Activated T-helper 2 cell treated with anti-CD3 and anti-CD28 coated beads, Interferon-gamma antibody, Interleukin-2, Interleukin-4, amounts not matched to agents 10 μg/mL and 5 μg/mL and 100 μg/mL, durations not matched to agents 14 hours and 24 hours and 36 hours (primary cell): ENCODE measurements around the gene HERC3. TPM values are rescaled to one million over a fixed set of nuclear protein-coding genes. Genes with fewer than 3 reads are reported as not detected.
"Not testable (repeated sequence)": the region's sequence is repeated elsewhere in the genome, so short reads cannot be mapped to it uniquely, and the experiment has no call there.

Experiments used
- DNase-seq: peaks from one replicate; pipeline ENCODE4 v3.0.0; 2021; ENCODE audit warnings: low spot score
- H3K27ac Mint-ChIP-seq: one replicate; pipeline ENCODE4 v1.8.0; 2021; ENCODE audit warnings: mixed read lengths
- H3K27me3 Mint-ChIP-seq: one replicate; pipeline ENCODE4 v1.8.0; 2021; ENCODE audit warnings: low read depth, mixed read lengths
- H3K36me3 Mint-ChIP-seq: one replicate; pipeline ENCODE4 v1.8.0; 2021; ENCODE audit warnings: low read depth, mixed read lengths
- H3K4me1 Mint-ChIP-seq: one replicate; pipeline ENCODE4 v1.8.0; 2021; ENCODE audit warnings: low read depth, mixed read lengths
- H3K4me3 Mint-ChIP-seq: one replicate; pipeline ENCODE4 v1.8.0; 2021; ENCODE audit warnings: low read depth, mild to moderate bottlenecking, moderate library complexity, mixed read lengths
- H3K9me3 Mint-ChIP-seq: one replicate; pipeline ENCODE4 v1.8.0; 2021; ENCODE audit warnings: mixed read lengths
- intact Hi-C: fragments of 100-400 bp; cut with micrococcal nuclease; formaldehyde crosslinking; loops from one replicate; pipeline ENCODE4 v1.15.1; 2023
- total RNA-seq: library from RNA; stranded (reverse); gene quantifications from 2 replicates; pipeline ENCODE4 v1.2.3, GENCODE V29; 2022

The HERC3 gene
- total RNA-seq, 1 donor from 2014 or later: 18.9 TPM

DNA sequence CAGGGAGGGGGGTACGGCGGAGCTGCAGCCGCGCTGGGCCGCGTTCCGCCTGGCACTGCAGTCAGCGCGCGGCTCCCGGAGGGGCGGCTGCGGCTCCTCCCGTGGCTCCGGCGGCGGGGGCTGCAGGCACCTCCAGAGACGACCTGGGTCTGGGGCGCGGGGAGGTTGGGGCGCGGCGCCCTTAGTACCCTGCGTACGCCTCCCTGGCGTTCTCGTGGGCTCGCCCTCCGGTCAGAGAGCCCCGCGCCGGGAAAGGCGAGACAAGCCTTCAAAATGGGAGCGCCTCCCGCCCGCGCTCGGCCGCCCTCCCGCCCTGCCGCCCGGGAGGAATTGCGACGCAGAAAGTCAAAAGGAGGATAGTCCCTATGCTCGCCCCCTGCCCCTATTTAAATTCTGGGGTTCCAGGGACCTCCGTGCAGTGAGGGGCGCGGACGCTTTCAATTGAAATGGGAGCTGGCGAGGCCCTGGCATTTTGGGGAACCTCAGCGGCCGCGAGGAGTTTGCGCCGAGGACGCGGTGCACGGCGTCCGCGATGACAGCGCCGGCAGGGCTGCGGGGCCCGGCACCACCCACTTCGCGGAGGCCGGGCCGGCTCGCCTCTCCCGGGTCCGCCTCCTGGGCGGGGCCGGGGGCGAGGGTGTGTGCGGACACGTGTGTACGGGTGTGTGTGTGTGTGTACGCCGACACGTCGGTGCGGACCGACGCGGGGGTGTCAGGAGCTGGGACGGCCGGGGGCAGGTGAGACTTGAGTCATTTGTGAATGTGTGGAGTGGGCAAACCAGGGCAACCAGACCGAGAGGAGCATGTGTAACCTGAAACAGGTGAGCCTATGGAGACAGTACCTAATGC, 544 bp downstream of the HERC3 start:
- DNase-seq: peak; percentile 72
- peaks cover 28% of the 10 kb centered on the region for H3K36me3 Mint-ChIP-seq
- no peaks in the 10 kb centered on the region for H3K9me3 Mint-ChIP-seq
- peak overlapping the region; percentile 63 for H3K27ac Mint-ChIP-seq
- H3K4me3 Mint-ChIP-seq: peak overlapping the region; percentile 86
- H3K4me1 Mint-ChIP-seq: peaks cover 30% of the 10 kb centered on the region
- peaks cover 23% of the 10 kb centered on the region for H3K27me3 Mint-ChIP-seq
- intact Hi-C loops: loop anchor here (1.0 to 10.0 kb wide), 9 partner anchors 20 to 588 kb away; partner anchors contain the start of genes NAP1L5, PKD2, PPM1K and PYURF

DNA sequence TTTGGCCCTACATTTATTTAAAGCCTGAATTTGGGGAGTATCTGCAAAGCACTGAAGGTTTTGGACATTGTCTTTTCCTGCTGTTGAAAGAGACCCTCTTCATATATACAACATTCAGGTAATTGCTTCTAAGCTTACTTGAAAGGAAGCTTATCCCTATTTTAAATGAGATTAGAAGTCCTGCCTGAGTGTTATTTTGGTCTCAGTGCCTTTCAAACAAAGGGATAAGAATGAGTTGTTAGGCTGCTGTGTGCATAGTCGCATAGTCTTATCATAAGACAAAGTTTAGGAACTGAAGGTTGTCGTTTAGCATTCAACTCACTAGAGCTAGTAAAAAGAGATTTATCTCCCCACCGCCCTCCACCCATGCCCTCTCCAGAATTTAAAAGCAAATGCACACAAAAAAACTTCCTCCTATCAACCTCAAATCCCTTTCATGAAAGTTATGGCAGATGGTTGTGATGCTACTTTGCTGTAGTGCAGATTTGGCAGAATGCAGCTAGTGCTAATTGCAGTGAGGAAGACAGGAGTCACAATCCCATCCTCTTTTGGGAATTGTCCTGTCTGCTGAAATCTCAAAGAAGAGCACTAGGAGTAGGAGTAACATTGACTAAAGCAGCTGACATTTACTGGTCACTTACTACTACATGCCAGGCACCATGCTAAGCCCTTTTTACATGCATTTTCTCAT, 5.8 kb downstream of the HERC3 start:
- no peak overlapping the region for H3K4me3 Mint-ChIP-seq
- H3K27me3 Mint-ChIP-seq: no peaks in the 10 kb centered on the region
- peaks cover 55% of the 10 kb centered on the region for H3K36me3 Mint-ChIP-seq
- intact Hi-C loops: loop anchor here (10.0 kb wide), 1 partner anchor 593 kb away; the partner anchor contains the start of gene PKD2
- no peaks in the 10 kb centered on the region for H3K9me3 Mint-ChIP-seq
- H3K27ac Mint-ChIP-seq: no peak overlapping the region
- DNase-seq: no peak
- H3K4me1 Mint-ChIP-seq: peaks cover 52% of the 10 kb centered on the region

DNA sequence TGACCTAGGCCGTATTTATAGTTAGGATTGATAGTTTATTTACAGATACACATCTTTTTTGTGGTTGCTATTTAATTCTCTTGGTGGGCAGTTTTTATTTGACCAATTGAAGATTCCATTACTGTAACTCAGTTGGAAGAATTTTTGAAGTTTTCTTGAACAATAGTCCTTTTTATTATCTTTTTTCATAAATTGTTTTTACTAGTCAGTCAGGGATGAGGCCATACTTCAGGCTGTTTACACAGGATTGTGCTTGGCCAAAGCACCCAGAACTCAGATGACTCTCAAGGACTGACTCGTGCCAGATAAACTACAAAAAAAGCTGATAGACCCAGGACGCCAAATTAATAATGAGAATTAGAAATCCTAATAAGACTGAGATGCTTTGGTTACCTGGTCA, 7.0 kb downstream of the HERC3 start:
- peaks cover 58% of the 10 kb centered on the region for H3K36me3 Mint-ChIP-seq
- H3K4me1 Mint-ChIP-seq: peaks cover 44% of the 10 kb centered on the region
- intact Hi-C loops: loop anchor here (10.0 kb wide), 1 partner anchor 594 kb away; the partner anchor contains the start of gene PKD2
- no peaks in the 10 kb centered on the region for H3K27me3 Mint-ChIP-seq
- H3K4me3 Mint-ChIP-seq: no peak overlapping the region
- DNase-seq: no peak
- no peaks in the 10 kb centered on the region for H3K9me3 Mint-ChIP-seq
- no peak overlapping the region for H3K27ac Mint-ChIP-seq

DNA sequence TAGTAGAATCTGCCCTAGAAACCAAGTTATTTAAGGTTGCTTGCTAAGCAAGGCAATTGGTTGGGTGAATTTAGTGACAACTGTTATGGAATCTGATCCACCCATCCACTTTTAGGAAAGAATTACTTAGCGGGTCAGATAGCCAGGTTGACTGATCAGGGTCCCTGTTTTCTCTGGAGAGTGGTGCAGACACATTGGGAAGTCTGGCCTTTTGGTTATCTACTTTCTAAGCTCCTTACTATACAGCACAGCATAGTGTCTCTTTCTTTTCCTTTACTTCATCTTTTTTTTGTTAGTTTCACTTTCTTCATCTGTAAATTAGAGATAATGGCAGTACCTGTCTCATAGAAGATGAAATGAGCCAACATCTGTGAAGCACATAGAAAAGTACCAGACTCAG, 7.4 kb downstream of the HERC3 start:
- no peaks in the 10 kb centered on the region for H3K9me3 Mint-ChIP-seq
- intact Hi-C loops: loop anchor here (10.0 kb wide), 1 partner anchor 595 kb away; the partner anchor contains the start of gene PKD2
- H3K36me3 Mint-ChIP-seq: peaks cover 59% of the 10 kb centered on the region
- no peak overlapping the region for H3K4me3 Mint-ChIP-seq
- no peak for DNase-seq
- H3K4me1 Mint-ChIP-seq: peaks cover 43% of the 10 kb centered on the region
- H3K27ac Mint-ChIP-seq: no peak overlapping the region
- no peaks in the 10 kb centered on the region for H3K27me3 Mint-ChIP-seq

DNA sequence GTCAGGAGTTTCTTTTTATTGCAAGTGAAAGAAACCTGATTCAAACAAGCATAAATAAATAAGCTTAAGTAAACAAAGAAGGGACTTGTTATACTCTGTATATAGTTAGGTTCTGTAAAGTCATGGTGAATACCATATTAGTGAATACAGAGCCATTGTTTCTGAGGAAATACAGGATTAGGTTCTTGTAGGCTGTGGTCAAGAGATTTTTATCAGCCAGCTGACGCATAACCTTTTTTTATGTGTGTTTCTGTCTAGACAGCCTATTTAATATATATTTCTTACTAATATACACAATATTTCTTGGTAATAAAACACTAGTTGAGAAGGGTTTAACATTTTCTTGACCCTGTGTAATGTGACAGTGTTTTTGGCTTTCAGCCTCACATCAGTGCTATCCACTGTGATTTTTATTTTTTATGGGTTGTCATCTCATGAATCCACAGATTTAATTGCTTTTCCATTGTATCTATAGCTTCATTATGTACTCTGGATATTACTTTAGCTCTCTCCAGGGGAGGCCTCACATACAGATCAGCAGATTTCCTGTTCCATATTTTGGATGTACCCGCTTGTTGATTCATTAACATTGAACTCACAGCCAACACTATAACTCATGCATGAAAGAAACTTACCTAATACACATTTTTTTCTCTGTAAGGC, 8.0 kb downstream of the HERC3 start:
- intact Hi-C loops: no loop called here
- Mint-ChIP-seq H3K36me3 (peaks cover 61% of the 10 kb centered on the region), H3K27ac (no peak overlapping the region), H3K4me1 (peaks cover 49% of the 10 kb centered on the region), H3K27me3 (no peaks in the 10 kb centered on the region), H3K9me3 (no peaks in the 10 kb centered on the region), H3K4me3 (no peak overlapping the region)
- no peak for DNase-seq

DNA sequence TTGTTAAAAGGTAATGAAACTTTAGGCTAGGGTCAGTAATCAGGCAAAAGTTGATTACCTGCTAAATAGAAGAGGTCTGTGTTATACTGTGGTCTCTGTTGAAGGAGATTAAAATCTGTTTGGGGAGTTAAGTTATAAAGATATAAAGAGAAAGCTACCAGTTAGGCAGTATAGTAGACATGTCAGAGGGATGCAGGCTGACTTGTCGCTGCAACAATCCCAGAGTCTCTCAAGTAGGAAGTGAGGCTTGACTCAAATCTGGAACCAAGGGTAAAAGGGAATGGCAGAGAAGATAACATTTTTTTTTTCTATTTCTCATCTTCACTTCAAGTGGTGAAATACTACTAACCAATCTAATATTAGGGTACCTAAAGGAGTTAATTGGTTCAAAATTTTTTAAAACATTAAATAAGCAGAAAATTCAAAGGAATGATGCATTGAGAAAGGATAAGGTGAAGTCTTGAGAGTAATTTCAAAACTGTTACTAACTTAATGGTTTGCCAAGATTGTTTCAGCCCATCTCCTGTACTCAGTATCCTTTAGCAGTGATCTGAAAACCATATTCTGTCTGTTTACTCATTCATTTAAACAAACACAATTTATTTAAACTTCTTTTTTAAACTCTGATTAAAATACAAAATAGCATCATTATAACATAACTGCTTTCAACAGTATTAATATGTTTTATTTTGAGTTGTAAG, 12.8 kb downstream of the HERC3 start:
- Mint-ChIP-seq H3K4me1 (peaks cover 32% of the 10 kb centered on the region), H3K4me3 (no peak overlapping the region), H3K27me3 (no peaks in the 10 kb centered on the region), H3K9me3 (peaks cover 13% of the 10 kb centered on the region), H3K27ac (no peak overlapping the region), H3K36me3 (peaks cover 65% of the 10 kb centered on the region)
- intact Hi-C loops: no loop called here
- DNase-seq: no peak

DNA sequence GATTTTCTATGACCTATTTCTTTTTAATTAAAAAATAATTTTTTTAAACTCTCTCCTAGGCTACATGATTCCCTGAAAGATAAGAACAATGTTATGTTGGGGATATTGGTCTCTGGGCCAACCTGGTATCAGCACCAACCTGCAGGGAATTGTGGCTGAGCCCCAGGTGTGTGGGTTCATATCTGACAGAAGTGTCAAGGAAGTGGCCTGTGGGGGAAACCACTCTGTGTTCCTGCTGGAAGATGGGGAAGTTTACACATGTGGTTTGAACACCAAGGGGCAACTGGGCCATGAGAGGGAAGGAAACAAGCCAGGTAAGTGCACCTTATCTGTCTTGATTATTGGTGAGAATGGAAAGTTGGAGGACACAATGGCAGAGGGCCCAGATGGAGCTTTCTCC, 13.5 kb downstream of the HERC3 start:
- H3K27me3 Mint-ChIP-seq: no peaks in the 10 kb centered on the region
- intact Hi-C loops: no loop called here
- peaks cover 64% of the 10 kb centered on the region for H3K36me3 Mint-ChIP-seq
- H3K4me3 Mint-ChIP-seq: no peak overlapping the region
- H3K9me3 Mint-ChIP-seq: peaks cover 13% of the 10 kb centered on the region
- H3K27ac Mint-ChIP-seq: no peak overlapping the region
- H3K4me1 Mint-ChIP-seq: peaks cover 32% of the 10 kb centered on the region
- DNase-seq: no peak

DNA sequence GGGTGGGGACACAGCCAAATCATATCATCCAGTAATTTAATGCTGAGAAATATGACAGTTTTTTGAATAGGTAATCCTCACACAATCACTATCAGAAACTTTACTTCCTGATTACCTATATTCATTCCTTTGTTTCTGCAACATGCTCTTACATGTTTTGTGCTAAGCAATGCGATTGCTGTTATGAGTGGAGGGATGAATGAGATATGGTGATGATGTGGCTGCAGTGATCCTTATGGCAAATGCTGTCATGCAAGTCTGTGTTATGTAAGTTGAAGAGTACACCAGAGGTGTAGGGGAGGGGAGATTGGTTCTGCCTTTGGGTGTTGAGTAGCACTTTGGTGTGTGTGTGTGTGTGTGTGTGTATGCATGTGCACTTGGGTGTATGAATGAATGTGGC, 14.6 kb downstream of the HERC3 start:
- H3K4me1 Mint-ChIP-seq: peaks cover 37% of the 10 kb centered on the region
- peaks cover 68% of the 10 kb centered on the region for H3K36me3 Mint-ChIP-seq
- intact Hi-C loops: no loop called here

DNA sequence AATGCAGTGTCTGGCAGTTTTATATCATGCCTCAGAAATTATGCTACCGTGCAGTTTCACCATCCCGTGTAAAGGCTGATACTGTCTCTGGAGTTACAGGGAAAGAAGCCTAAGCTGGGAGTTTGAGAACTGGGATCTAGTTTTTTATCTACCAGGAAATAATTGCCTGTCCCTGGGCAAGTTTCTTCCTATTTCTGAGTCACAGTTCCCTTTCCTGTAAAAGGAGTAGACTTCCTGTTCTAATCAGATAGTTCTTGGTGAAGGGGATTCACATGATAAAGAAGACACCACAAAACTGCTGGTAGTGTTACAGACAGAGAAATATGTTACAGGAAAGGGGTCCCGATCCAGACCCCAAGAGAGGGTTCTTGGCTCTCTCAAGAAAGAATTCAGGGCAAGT, 17.1 kb downstream of the HERC3 start:
- Mint-ChIP-seq H3K36me3 (peaks cover 62% of the 10 kb centered on the region), H3K4me1 (peaks cover 58% of the 10 kb centered on the region), H3K4me3 (no peak overlapping the region), H3K27ac (no peak overlapping the region), H3K27me3 (no peaks in the 10 kb centered on the region), H3K9me3 (peaks cover 13% of the 10 kb centered on the region)
- intact Hi-C loops: no loop called here
- no peak for DNase-seq

More for the DNA sequence above, 14.6 kb downstream of the HERC3 start:
- peaks cover 13% of the 10 kb centered on the region for H3K9me3 Mint-ChIP-seq
- no peak for DNase-seq
- no peak overlapping the region for H3K4me3 Mint-ChIP-seq
- no peaks in the 10 kb centered on the region for H3K27me3 Mint-ChIP-seq
- H3K27ac Mint-ChIP-seq: no peak overlapping the region

DNA sequence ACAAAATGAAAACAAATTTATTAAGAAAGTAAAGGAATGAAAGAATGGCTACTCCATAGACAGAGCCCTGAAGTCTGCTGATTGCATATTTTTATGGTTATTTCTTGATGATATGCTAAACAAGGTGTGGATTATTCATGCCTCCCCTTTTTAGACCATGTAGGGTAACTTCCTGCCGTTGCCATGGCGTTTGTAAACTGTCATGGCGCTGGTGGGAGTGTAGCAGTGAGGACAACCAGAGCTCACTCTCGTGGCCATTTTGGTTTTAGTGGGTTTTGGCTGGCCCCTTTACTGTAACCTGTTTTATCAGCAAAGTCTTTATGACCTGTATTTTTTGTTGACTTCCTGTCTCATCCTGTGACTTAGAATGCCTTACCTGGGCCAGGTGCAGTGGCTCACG, 17.5 kb downstream of the HERC3 start:
- H3K27ac Mint-ChIP-seq, DNase-seq, H3K4me3 Mint-ChIP-seq, H3K27me3 Mint-ChIP-seq, intact Hi-C loops: not testable (repeated sequence)
- Mint-ChIP-seq H3K36me3 (peaks cover 62% of the 10 kb centered on the region), H3K9me3 (peaks cover 13% of the 10 kb centered on the region), H3K4me1 (peaks cover 58% of the 10 kb centered on the region)

DNA sequence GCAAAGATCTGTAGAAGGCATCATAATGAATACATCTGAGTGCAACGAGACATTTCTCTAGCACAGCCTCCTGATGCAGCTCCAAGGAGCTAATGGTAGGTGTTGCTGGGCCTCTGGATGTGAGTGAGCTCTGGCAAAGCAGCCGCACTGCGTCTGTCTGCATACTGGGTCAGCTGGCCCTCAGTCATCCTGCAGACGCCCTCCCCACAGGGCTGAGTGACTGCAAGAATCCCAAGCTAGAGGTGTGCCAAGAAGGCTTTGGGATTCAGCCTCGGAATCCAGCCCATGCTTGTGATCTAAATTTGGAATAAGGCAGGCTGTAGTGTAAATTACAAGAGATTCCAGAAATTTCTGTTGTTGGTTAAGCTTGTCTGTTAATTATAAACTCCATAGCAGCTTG, 18.5 kb downstream of the HERC3 start:
- Mint-ChIP-seq H3K27ac (peak overlapping the region; percentile 62), H3K9me3 (peaks cover 13% of the 10 kb centered on the region), H3K4me1 (peaks cover 50% of the 10 kb centered on the region), H3K36me3 (peaks cover 60% of the 10 kb centered on the region), H3K27me3 (no peaks in the 10 kb centered on the region), H3K4me3 (no peak overlapping the region)
- no peak for DNase-seq
- intact Hi-C loops: no loop called here

DNA sequence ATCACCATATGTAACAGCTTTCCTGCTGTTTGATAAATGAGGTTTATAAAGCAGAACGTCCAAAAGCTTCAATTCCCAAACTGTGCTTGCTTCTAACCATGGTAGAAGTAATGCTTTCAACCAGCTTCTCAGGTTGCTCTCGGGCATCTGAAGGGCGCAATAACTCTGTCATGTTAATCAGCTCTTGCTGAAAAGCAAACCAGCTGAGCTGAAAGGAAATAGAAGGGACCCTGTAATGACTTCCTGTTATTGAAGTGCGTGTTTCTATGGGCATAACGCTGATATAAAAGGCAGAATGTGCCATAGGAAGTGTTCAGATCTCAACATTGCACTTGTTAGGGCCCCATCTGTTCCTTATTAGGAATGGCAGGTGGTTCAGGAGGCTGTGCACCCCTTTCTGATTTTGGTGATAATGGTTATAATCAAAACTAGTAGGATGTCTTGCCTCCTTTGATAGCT, 21.2 kb downstream of the HERC3 start:
- peak overlapping the region; percentile 54 for H3K27ac Mint-ChIP-seq
- no peaks in the 10 kb centered on the region for H3K27me3 Mint-ChIP-seq
- no peak for DNase-seq
- peaks cover 35% of the 10 kb centered on the region for H3K36me3 Mint-ChIP-seq
- peaks cover 48% of the 10 kb centered on the region for H3K4me1 Mint-ChIP-seq
- H3K4me3 Mint-ChIP-seq: peak overlapping the region; percentile 19
- peaks cover 5% of the 10 kb centered on the region for H3K9me3 Mint-ChIP-seq
- intact Hi-C loops: loop anchor here (2.0 kb wide), 1 partner anchor 21 kb away; the partner anchor contains the start of gene HERC3
